ENCODE data around the gene IGSF6. TPM values are rescaled to one million over a fixed set of nuclear protein-coding genes. Genes with fewer than 3 reads are reported as not detected.
A peak's percentile ranks its signal among the peaks of the same experiment; 100 is the strongest.
"Not testable (repeated sequence)": the region's sequence is repeated elsewhere in the genome, so short reads cannot be mapped to it uniquely, and the experiment has no call there.

IGSF6 gene
- 1 to 10 TPM; 2.0 to 8.1 (median 4.8) TPM for polyA plus RNA-seq (ENCODE audit: insufficient read length in 4 of 4)

- DNase-seq (ENCODE audit: low read depth in 4 of 4, low spot score in 2 of 4), result no peak
Observed at GRCh38 chr16:21652453-21652852, at the start of gene IGSF6. Gene IGSF6, minus strand, starts transcription at chr16:21652608. Its CDS starts 10 bp downstream, at chr16:21652598.

- DNase-seq (ENCODE audit: low read depth in 4 of 4, low spot score in 2 of 4), result no peak
Observed at GRCh38 chr16:21701271-21701670, 48.9 kb upstream of the IGSF6 start.

- no peak for DNase-seq (ENCODE audit: low read depth in 4 of 4, low spot score in 2 of 4)
Observed at GRCh38 chr16:21698169-21699032, 46.0 kb upstream of the IGSF6 start.

- DNase-seq (ENCODE audit: low read depth in 4 of 4, low spot score in 2 of 4), result no peak
Observed at GRCh38 chr16:21697032-21697431, 44.6 kb upstream of the IGSF6 start.

GRCh38 chr16:21694609-21695008 is 42.2 kb upstream of the IGSF6 start:
- no peak for DNase-seq (ENCODE audit: low read depth in 4 of 4, low spot score in 2 of 4)

GRCh38 chr16:21690967-21691366 is 38.6 kb upstream of the IGSF6 start:
- not testable (repeated sequence) for DNase-seq (ENCODE audit: low read depth in 4 of 4, low spot score in 2 of 4)

GRCh38 chr16:21689107-21689506 is 36.7 kb upstream of the IGSF6 start:
- DNase-seq (ENCODE audit: low read depth in 4 of 4, low spot score in 2 of 4), result no peak

- peak in 1 of 4 donors; percentile 20 for DNase-seq (ENCODE audit: low read depth in 4 of 4, low spot score in 2 of 4)
Observed at GRCh38 chr16:21685034-21685455, 32.6 kb upstream of the IGSF6 start.

GRCh38 chr16:21684199-21684598 is 31.8 kb upstream of the IGSF6 start:
- DNase-seq (ENCODE audit: low read depth in 4 of 4, low spot score in 2 of 4), result no peak

GRCh38 chr16:21683184-21683583 is 30.8 kb upstream of the IGSF6 start:
- DNase-seq (ENCODE audit: low read depth in 4 of 4, low spot score in 2 of 4), result no peak

- not testable (repeated sequence) for DNase-seq (ENCODE audit: low read depth in 4 of 4, low spot score in 2 of 4)
Observed at GRCh38 chr16:21680714-21681113, 28.3 kb upstream of the IGSF6 start.

GRCh38 chr16:21674456-21674855 is 22.0 kb upstream of the IGSF6 start:
- not testable (repeated sequence) for DNase-seq (ENCODE audit: low read depth in 4 of 4, low spot score in 2 of 4)

- no peak for DNase-seq (ENCODE audit: low read depth in 4 of 4, low spot score in 2 of 4)
Observed at GRCh38 chr16:21673469-21673868, 21.1 kb upstream of the IGSF6 start.

- no peak for DNase-seq (ENCODE audit: low read depth in 4 of 4, low spot score in 2 of 4)
Observed at GRCh38 chr16:21667575-21667974, 15.2 kb upstream of the IGSF6 start.

- no peak for DNase-seq (ENCODE audit: low read depth in 4 of 4, low spot score in 2 of 4)
Observed at GRCh38 chr16:21666772-21667171, 14.4 kb upstream of the IGSF6 start.

GRCh38 chr16:21664801-21665492 is 12.5 kb upstream of the IGSF6 start:
- DNase-seq (ENCODE audit: low read depth in 4 of 4, low spot score in 2 of 4), result no peak

GRCh38 chr16:21663889-21664647 is 11.7 kb upstream of the IGSF6 start, which contains the start of gene OTOA:
Gene OTOA, plus strand, starts transcription at chr16:21663968. Its CDS starts 14,547 bp downstream, at chr16:21678515.
- DNase-seq (ENCODE audit: low read depth in 4 of 4, low spot score in 2 of 4), result no peak

GRCh38 chr16:21659124-21659523 is 6.7 kb upstream of the IGSF6 start:
- no peak for DNase-seq (ENCODE audit: low read depth in 4 of 4, low spot score in 2 of 4)

GRCh38 chr16:21656795-21657768 is 4.7 kb upstream of the IGSF6 start:
- DNase-seq (ENCODE audit: low read depth in 4 of 4, low spot score in 2 of 4), result peak in 2 of 4 donors; percentile 15 to 34

GRCh38 chr16:21654881-21655280 is 2.5 kb upstream of the IGSF6 start:
- DNase-seq (ENCODE audit: low read depth in 4 of 4, low spot score in 2 of 4), result no peak
